Fibroblast of mammary gland (primary cell): ENCODE data around the gene NUDT14.

Experiments used
- DNase-seq: peaks from one replicate; pipeline ENCODE4 v3.0.0-alpha.2; 2010; ENCODE audit warnings: low read depth
- H3K4me3 ChIP-seq: 2 replicates; pipeline ENCODE4 v1.5.1; 2011; ENCODE audit warnings: low read depth, mild to moderate bottlenecking, low read length, moderate library complexity; ENCODE audit not compliant: control insufficient read depth
- CTCF ChIP-seq: conservative IDR thresholded peaks from 2 replicates; pipeline ENCODE4 v1.5.1; 2011; ENCODE audit warnings: low read depth, low read length, inconsistent platforms; ENCODE audit not compliant: control insufficient read depth, insufficient read depth

NUDT14 gene

GRCh38 chr14:105223770-105224544 is 42.8 kb upstream of the NUDT14 start:
- TF ChIP-seq CTCF, result no peak
- H3K4me3 ChIP-seq, result no peak overlapping the region
- DNase-seq, result no peak

GRCh38 chr14:105223260-105223659 is 42.1 kb upstream of the NUDT14 start:
- no peak for DNase-seq
- no peak overlapping the region for H3K4me3 ChIP-seq
- TF ChIP-seq CTCF, result no peak

GRCh38 chr14:105221598-105222178 is 40.6 kb upstream of the NUDT14 start:
- no peak overlapping the region for H3K4me3 ChIP-seq
- DNase-seq, result no peak
- no peak for TF ChIP-seq CTCF

- TF ChIP-seq CTCF, result no peak
- no peak overlapping the region for H3K4me3 ChIP-seq
- no peak for DNase-seq
Observed at GRCh38 chr14:105220699-105221597, 39.8 kb upstream of the NUDT14 start.

- no peak for TF ChIP-seq CTCF
- no peak for DNase-seq
- H3K4me3 ChIP-seq, result no peak overlapping the region
Observed at GRCh38 chr14:105219753-105220152, 38.6 kb upstream of the NUDT14 start.

- H3K4me3 ChIP-seq, result no peak overlapping the region
- no peak for TF ChIP-seq CTCF
- no peak for DNase-seq
Observed at GRCh38 chr14:105219043-105219612, 38.0 kb upstream of the NUDT14 start.
